ENCODE data around the gene TRPM3.

GRCh38 chr9:70694758-70695157, 426.7 kb downstream of the TRPM3 start:
- TF ChIP-seq CTCF (IDR thresholded peaks at IDR 0.05 in 4 of 5, conservative IDR thresholded peaks at IDR 0.05 in 1 of 5) (no peak), POLR2A (IDR thresholded peaks at IDR 0.05) (no peak)

Measured in gastrocnemius medialis (tissue), 4 donors.